HG03064 (cell line): ENCODE results near the gene CNN2.

Experiments used
- ATAC-seq: cut with Tn5 transposase; IDR thresholded peaks from one replicate; pipeline ENCODE4 v1.9.1; 2021; ENCODE audit warnings: low read depth; ENCODE audit not compliant: unreplicated experiment

The CNN2 gene

DNA sequence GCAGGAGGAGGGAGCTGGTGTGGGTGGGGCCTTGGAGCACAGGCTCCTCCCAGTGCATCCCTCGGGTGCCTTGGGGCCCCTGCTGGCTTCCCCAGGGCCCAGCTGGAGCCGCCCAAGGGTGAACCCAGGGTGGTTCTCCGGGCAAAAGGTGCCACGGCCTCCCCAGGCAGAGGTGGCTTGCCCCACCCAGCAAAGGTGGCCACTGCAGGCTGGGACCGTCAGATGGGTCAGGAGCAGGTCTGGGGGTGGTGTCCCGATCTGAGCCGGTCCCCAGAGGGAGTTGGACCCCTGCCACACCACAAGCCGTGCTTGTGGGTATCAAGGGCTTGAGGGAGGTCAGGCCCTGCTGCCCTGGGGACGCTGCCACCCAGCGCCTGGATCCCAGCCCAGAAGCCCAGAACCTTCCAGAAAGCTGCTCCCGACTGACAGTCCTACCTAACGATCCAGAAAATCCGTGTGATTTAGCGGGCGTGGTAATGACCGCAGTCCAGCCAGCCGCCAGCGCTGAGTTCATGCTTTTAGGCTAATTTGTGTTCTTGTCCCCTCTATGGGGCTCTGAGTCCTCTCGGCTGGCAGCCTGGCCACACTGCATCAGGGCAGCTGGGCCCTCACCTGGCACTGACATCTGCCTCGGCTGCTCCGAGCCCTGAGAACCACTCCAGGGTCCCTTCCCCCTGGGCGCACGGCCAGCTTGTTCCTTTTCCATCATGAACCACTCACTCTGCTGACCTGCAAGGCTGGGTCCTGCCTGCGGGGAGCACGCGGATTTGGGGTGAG, 31.2 kb upstream of the CNN2 start:
- ATAC-seq = no peak

DNA sequence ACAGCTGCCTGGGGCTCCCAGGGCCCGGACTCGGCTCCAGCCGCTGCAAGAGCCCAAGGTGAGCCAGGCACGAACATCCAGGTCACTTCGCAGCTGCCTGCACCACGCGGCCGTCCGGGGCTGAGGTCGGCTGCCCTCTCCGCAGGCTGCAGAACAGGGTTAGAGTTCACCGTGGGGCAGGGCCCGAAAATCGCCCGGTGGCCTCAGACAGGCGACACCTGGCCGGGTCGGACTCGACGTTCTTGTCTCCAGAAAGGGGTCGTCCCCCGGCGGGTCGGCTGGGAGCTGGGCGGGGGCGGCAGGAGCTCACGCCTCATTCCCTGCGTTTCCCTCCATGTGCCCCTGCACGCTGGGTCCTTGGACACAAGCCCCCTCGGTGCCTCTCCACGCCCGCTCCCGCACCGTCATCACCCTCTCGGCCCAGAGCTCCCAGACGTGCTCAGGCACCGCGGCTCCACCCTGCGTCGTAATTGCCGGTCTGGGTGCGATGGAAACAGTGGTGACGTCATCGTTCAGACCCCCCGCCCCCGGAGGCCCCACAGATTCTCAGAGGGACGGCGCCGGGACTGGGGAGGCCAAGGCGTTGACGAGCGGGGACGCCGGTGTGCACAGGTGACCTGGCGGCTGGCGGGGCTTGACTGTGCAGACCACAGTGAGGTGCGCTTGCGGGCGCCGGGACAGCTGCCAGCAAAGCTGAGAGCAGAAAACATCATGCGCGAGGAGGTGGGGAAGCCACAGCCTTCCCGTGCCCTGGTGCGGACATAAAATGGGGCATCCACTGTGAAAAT, 30.2 kb upstream of the CNN2 start:
- ATAC-seq = no peak

DNA sequence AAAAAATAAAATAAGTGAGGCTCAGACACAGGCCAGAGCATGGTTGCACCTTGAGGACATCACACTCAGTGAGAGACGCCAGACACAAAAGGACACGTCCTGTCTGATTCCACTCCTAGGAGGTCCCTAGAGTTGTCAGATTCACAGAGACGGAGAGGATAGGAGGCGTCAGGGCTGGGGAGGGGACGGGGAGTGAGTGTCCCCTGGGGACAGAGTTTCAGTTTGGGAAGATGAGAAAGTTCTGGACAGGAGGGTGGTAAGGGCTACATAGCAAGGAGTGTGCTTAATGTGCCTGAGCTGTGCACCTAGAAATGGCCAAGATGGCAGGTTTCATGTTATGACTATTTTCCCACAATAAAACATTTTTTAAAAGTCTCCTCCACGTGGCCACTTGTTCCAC, 28.3 kb upstream of the CNN2 start:
- ATAC-seq = no peak

DNA sequence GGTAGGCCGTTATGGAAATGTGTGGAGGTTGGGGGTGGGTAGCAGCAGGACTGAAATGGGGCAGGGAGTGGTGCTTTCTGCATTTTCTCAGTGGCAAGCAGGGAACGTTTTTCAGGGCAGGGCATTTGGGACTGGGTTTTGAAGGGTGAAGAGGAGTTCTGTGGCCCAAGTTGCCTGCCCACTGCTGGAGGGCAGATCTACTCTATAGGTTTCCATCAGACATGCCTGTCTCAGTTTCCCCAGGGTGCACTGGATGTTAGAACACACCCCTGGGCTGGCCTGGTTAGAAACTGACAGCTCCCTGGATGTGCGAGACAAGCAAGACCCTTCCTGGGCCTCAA, 27.1 kb upstream of the CNN2 start:
- ATAC-seq = no peak

DNA sequence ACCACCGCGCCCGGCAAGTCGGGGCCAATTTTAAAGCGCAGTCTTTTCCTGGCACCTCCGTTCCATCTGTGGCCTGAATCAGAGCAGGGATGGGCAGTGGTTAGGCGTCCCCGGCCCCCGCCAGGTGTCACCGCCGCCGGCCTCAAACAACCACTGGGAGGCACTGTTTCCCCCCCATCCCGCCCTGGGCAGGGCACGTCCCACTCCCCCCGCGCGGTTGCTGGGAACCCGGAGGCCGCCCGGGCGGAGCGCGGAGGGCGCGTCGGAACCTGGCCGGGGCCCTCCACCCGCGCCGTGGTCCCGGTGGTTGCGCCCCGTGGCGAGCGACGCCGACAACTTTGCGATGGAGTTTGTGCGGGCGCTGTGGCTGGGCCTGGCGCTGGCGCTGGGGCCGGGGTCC, 26.3 kb upstream of the CNN2 start, which contains the start of gene GRIN3B:
Gene GRIN3B (plus strand): TSS at position 325 of the 400 bp plus-strand sequence. CDS start 19 bp downstream, at position 344.
- no peak for ATAC-seq

GRCh38 chr19:1000591-1001537, 25.5 kb upstream of the CNN2 start:
- ATAC-seq = no peak

GRCh38 chr19:1001538-1002166, 24.8 kb upstream of the CNN2 start:
- ATAC-seq = no peak

GRCh38 chr19:1002600-1002999, 23.8 kb upstream of the CNN2 start:
- ATAC-seq = no peak

GRCh38 chr19:1003283-1003682, 23.1 kb upstream of the CNN2 start:
- ATAC-seq = no peak

DNA sequence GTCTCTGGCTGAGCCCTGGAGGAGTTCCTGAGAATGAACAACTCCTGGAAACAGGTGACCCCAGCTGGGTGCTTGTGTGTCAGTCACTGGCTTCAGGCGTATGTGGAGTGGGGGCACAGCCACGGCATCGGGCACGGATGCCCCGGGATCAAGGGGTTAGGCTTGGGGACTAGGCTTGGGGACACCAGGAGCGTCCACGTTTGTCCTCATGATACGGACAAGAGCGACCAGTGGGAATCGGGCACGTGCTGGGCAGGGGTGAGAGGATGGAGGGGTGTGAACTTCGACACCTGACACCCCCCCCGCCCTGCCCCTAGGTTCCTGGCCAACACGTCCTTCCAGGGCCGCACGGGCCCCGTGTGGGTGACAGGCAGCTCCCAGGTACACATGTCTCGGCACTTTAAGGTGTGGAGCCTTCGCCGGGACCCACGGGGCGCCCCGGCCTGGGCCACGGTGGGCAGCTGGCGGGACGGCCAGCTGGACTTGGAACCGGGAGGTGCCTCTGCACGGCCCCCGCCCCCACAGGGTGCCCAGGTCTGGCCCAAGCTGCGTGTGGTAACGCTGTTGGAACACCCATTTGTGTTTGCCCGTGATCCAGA, 22.1 kb upstream of the CNN2 start:
- ATAC-seq = no peak

- no peak for ATAC-seq
These were observed 21.4 kb upstream of the CNN2 start for GRCh38 chr19:1004803-1005664.

DNA sequence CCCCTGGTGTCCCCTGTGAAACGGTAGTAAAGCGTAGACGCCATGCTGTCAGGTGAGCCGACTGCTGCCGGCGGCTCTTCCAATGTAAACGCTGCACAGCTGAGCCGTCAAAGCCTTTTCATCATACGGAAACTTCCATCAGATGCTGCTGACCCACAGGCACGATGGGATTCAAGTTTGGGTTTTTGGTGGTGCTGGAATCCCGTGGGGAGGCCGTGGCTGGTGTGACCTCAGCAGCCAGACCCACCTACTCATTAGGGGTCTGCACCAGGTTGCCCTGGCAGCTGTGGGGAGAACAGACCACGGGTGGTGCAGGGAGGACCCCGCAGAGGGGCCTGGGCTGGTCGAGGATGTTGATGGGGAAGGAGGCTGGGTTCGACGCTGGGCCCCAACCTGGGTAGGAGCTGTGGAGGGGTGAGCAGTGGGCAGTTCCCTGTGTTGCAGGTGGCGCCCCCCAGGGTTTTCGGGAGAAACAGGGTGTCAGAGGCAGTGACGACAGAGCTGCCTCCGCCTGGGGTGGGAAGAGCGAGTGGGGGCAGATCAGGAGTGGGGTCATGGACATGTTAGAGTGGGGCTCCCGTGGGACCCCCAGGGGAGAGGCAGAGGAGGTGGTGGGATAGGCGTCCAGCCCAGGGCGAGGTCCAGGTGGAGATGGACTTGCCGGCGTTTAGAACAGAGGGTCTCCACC, 19.6 kb upstream of the CNN2 start:
- no peak for ATAC-seq

DNA sequence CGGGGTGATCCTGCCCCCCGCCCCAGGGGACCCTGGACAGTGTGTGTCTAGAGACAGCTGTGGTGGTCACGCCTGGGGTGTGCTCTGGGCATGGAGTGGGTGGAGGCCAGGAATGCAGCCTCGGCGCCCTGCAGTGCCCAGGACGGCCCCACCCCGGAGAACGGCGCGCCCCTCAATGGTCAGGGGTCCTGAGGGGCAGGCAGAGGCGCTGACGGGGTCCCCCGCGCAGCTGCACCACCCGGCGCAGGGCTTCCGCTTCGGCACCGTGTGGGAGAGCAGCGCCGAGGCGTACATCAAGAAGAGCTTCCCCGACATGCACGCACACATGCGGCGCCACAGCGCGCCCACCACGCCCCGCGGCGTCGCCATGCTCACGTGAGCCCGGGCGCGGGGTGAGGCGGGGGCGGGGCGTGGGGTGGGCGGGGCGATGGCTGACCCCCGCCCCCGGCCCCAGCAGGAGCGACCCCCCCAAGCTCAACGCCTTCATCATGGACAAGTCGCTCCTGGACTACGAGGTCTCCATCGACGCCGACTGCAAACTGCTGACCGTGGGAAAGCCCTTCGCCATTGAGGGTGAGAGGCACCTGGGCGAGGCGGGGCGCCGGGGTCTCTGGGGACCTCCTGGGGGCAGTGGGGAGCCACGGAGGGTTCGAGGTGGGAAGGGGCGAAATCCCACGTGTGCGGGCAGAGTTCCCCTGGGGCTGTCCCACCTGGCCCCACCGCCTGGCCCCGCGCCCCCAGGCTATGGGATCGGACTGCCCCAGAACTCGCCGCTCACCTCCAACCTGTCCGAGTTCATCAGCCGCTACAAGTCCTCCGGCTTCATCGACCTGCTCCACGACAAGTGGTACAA, 18.8 kb upstream of the CNN2 start:
- no peak for ATAC-seq

- no peak for ATAC-seq
These were observed 18.0 kb upstream of the CNN2 start for GRCh38 chr19:1008268-1009040.

DNA sequence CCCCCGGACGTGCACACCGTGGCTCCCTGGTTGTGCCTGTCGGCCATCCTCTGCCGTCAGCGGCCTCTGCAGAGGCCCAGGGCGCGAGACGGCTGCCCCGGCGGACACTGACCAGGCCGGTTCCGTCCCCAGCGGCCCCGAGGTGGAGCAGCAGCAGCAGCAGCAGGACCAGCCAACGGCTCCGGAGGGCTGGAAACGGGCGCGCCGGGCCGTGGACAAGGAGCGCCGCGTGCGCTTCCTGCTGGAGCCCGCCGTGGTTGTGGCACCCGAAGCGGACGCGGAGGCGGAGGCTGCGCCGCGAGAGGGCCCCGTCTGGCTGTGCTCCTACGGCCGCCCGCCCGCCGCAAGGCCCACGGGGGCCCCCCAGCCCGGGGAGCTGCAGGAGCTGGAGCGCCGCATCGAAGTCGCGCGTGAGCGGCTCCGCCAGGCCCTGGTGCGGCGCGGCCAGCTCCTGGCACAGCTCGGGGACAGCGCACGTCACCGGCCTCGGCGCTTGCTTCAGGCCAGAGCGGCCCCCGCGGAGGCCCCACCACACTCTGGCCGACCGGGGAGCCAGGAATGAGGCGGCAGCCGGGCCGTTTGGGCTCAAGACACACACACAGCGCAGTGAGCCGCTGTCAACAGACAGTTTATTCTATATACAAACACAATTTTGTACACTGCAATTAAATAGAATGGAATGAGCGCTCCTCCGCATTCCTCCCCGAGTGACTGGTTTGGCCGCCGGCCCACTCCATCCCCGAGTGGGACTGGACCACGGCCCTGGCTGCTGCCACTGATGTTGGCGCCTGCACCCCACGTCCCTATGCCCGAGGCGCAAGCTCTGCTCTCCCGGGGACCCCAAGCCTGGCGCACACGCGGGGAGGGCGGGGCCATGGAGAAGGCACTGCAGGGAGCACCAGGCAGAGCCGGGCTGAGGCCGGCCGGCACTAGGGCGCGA, 17.1 kb upstream of the CNN2 start:
- ATAC-seq = no peak

- ATAC-seq = no peak
These were observed 16.3 kb upstream of the CNN2 start for GRCh38 chr19:1009981-1010538.
